Embryonic facial prominence (tissue), 1 donor: ENCODE measurements around the gene FMN1.
"Not testable (repeated sequence)": the region's sequence is repeated elsewhere in the genome, so short reads cannot be mapped to it uniquely, and the experiment has no call there.

Experiments
- DNase-seq: peaks from one replicate; pipeline ENCODE4 v3.0.0-alpha.2; 2016; ENCODE audit errors: extremely low spot score

Gene FMN1

DNA sequence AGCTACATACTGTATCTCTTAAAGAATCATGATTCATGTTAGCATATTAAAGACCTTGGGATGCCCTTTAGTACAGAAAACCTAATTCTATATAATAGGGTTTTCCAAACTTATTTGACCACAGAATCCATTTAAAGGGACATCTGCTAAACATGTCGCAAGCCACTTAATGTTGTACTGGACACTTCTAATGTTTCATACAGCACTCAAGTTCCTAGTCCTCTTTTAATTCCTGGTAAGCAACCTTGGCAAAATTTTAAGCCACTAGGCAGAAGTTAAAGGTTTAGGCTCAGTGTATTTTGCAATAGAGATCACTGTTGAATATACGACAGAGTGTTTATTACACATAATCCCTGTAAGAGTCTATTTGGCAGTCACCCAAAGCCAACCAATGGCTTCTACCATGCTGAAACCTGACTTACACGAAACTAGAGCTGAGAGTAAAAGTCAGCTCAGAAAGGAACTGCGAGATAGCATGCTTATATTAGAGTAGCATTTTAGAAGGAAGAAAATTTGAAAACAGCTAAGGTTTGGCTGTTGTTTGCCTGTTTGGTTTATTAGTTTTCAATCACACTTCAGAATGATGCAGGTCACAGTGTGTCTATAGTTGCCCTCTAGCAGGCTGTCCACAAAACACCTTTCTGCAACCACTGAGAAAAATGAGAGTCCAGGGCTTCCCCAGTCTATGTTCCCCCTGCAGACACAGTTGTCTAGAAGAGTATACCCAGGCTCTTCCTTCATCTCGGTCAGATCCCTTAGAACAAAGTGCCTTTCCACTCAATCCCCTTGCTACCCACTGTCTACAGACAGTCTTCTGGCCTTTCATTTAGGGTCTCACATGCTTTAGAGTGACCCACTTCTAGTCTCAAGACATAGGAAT lies 104.4 kb downstream of the FMN1 start:
- DNase-seq = no peak

DNA sequence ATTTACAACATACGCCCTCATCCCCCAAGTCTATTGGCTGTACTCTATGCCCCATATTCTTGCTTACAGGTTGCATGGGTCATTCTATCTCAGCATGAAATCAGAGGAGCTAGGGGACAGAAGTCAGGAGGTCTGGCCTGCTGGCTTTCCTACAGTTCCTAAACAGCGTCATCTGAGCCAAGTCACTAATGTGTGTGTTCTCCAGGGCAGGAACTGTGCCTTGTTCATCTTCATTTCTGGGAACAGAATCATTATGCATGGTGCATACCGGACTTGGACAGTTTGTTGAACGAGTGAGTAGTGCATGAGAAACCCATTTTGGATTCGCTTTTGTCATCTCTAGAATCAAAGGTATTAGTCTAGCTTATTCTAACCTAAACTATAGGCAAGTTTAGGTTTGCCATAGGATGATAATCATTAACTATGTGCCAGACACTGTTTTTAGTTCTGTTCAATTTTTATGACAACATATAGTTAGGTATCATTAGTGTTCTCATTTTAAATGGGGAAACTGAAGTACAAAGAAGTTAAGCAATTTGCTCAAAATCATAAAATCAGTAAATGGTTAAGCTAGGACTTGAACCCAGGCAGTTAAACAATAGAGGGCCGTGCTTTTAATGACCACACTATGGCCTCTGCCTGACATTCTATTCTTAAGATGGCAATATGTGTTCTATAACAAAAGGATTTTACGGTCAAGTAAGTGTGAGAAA lies 105.2 kb downstream of the FMN1 start:
- DNase-seq = no peak

DNA sequence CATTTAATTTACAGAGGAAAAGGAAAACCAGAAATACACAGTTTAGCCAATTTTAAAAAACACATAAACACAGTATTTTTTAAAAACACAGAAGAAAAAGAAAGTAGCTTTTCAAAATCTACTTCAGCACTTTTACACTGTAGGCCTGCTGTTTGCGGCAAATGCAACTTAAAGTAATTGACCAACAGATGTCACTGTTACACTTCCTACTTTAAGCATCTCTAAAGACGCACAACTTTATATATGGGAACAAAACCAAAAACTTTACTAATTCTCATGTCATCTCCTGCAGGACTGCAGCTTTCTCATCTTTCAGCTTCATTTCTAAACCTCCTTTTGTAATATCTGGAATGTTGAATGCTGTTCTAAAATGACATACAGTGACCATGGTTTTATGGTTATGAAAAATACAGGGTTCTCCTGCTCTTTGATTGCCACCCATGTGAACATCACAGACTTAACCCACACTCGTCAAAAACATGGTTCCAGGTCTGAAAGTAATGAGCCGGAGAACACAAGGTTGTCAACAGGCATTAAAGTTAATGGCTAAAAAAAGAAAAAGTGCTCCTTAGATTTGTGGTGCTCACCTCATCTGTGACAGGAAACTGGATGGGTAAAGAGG lies 107.9 kb downstream of the FMN1 start:
- peak; percentile 72 for DNase-seq

- no peak for DNase-seq
These were observed 109.9 kb downstream of the FMN1 start for GRCh38 chr15:33084661-33085060.

GRCh38 chr15:33083232-33084081 lies 111.1 kb downstream of the FMN1 start:
- no peak for DNase-seq

DNA sequence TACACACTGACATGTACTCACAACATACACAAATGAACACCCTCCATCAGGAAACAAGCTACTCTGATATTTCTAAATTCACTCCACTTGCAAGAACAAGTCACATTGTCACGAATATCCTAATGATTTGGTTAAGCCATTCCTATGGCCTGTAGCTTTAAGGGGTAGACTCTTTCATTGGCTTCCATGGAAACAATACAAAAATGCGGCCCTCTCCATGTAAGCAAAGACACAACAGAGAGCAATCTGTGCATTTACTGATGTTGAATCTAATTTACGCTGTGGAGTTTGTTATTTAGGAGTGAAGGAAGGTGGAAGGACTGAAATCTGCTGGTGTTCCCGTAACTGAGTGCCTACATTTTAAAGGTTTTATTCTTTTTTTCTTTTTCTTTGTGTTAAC lies 114.5 kb downstream of the FMN1 start:
- DNase-seq = no peak

DNA sequence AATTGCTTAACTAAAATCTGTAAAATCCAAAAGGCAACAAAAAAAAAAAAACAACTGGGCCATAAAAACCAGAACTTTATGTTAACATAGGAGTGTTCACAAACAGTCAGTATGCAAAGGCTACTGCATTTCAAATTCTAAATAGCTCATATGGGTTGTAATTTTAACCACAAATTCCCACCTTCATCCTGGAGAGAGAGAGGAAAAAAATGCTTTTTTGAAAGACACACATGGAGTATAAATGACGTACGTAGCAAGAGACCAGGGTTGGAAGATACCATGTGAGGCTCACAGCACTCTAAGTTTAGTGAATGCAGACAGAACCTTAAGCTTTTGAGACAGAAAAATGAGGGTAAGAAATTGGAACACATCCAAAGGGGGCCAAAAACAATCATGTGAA lies 115.9 kb downstream of the FMN1 start:
- DNase-seq = no peak

DNA sequence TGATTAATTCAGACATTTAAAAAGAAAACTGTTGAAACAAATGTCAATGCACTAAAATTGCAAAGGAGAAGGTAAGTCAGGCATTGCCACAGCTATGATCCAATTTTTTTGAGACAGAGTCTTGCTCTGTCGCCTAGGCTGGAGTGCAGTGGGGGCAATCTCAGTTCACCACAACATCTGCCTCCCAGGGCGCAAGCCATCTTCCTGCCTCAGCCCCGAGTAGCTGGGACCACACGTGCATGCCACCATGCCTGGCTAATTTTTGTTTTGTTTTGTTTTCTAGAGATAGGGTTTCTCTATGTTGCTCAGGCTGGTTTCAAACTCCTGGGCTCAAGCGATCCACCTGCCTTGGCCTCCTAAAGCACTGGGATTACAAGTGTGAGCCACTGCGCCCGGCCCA lies 117.6 kb downstream of the FMN1 start:
- DNase-seq = no peak

DNA sequence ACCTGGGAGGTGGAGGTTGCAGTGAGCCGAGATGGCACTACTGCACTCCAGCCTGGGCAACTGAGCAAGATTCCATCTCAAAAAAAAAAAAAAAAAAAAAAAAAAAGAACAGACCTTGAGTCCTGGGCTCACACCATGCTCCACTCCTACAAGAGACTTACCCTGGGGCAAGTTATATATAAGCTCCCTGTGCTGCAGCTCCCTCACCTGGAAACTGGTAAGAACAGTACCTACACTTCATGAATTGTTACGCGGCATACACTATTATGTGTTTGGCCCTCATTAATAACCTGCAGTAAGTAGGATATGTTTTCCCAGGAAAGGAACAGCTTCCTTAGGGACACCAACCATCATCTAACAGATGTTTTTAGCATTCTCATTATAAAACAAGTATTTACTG lies 119.6 kb downstream of the FMN1 start:
- DNase-seq = no peak

GRCh38 chr15:33074212-33074611 lies 120.3 kb downstream of the FMN1 start:
- no peak for DNase-seq

- no peak for DNase-seq
These were observed 123.1 kb downstream of the FMN1 start for GRCh38 chr15:33071451-33071850.

- not testable (repeated sequence) for DNase-seq
These were observed 124.6 kb downstream of the FMN1 start for GRCh38 chr15:33069903-33070302.

DNA sequence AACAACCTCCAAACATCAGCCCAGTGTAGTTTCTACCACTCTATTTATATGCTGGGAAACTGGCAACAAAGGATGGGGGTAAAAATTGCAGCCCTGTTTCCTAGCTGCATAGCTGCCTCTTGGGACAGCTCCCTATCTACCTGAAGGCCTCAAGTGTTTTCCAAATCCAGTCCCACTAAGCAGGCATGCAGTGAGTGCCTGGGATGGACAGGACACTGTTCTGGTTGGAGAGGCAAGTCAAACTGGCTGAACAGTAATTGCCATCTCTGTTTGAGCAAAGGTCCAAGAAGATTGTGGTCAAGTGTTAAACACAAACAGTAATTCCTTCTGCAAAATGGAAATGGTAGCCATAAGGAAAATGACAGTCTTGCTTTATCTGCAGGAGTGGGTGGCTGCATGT lies 125.4 kb downstream of the FMN1 start:
- DNase-seq = no peak

DNA sequence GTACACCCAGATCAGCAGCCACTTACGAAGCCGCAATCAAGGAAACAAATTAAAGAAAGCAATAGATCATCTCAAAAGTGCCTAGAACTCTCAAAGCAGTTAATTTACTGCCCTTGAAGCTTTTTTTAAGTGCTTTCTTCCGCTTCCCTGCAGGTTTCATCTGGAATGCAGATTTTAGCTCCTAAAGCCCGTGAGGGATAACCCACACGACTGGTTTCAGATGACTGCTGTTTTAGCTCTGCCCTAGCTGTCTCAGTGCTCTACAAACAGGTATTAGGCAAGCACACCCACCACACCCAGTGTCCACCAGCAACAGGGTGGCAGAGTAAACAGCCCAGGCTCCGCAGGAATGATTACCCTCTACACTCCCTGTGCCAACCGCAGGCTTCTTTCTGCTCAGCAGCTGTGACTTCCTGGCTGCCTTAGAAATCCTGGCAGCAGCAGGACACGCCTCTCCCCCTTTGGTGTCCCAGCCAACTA lies 126.0 kb downstream of the FMN1 start:
- DNase-seq = no peak

DNA sequence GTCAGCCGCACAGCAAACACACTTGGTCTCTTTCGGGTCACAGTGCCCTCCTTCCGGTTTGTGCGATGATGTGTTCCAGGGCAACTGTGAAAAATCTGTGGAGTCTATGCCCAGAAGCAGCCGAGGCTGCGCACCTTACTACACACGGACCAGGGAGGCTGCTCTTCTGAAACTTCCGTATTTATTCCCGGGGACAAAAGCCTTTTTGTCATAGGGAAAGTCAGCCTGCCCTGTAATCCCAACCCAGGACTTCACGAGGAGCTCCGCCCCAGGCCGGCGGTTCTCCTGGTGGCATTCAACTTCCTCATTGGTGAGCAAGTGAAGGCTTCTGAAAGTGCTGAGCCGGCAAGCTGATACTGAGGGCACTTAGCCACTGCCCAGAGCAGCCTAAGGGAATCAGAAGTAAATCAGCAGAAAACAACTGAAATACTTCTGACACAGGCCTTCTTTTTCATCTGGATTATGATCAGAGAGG lies 126.5 kb downstream of the FMN1 start:
- DNase-seq = no peak

- DNase-seq = no peak
These were observed 127.1 kb downstream of the FMN1 start for GRCh38 chr15:33067456-33067855.

GRCh38 chr15:33066584-33066983 lies 127.9 kb downstream of the FMN1 start:
- DNase-seq = no peak

DNA sequence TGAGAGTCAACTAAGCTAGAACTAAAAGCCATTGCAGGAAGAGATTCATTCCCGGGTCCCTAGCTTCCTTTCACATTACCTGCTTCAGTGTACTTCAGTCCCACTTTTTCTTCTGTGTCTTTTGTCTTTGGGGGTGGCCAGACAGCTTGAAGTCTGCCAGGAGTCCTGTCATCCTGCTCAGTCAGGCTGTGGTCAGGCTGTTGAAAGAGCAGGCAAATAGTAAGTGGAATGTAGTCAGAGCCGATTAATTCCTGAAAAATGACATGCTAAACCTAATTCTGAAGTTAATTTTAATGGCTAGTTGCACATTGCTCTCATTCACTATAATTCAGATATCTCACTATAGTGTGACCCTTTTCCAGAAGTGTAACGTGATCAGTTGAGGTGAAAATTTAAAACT lies 129.6 kb downstream of the FMN1 start:
- DNase-seq = no peak

DNA sequence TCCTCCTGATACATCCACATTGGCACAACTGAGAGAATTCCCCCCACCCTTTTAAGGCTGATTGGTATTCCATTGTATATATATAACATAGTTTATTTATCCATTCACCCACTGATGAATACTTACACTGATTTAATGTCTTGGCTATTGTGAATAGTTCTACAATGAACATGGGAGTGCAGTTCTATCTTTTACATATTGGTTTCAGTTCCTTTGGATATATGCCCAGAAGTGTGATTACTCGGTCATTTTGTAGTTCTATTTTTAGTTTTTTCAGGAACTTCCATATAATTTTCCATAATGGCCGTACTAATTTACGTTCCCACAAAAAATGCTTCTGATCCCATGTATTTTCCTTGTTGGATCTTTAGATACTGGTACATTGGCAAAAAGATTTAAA lies 135.3 kb downstream of the FMN1 start:
- no peak for DNase-seq

- no peak for DNase-seq
These were observed 136.7 kb downstream of the FMN1 start for GRCh38 chr15:33057845-33058244.

DNA sequence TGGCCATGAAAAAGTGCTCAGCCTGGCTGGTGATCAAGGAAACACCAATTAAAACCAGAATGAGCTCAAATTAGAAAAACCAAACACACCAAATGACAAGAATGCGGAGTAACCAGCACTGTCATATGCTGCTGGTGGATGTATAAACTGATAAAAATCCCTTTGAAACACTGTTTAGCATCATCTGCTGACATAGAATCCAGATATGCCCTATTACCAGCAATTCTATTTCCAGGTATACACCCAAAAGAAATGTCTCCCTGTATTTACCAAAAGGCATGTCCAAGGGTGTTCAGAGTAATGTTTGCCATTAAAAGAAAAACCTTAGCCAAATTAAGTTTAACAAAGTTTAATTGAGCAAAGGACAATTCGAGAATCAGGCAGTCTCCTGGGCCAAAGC lies 138.6 kb downstream of the FMN1 start:
- DNase-seq = no peak

DNA sequence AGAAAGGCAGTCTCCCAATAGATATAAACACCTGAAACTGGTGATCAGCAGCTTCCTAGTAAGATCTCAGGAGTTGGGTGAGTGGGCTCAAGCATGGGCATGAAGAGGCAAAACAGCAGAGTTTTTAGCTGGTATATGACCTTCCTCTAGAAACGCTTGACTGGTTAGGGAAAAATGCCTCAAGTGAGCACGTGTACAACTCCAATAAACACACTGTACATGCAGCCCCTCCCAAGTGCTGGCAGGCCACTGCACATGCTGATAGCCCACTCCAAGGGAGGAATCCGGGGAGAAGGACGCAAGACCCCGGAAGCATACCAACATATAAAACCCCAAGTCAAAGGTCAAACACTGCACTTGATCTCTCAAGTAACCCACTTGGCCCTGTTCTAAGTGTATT lies 143.0 kb downstream of the FMN1 start:
- DNase-seq = no peak
